Nephron (organoid): ENCODE measurements around the gene CRTAC1.

Experiments used
- H3K27ac Mint-ChIP-seq, 3 experiments: 2 replicates each; pipeline ENCODE4 v1.8.0; 2020; ENCODE audit warnings: mixed read lengths in 3 of 3, mild to moderate bottlenecking in 2 of 3, moderate library complexity in 1 of 3
- H3K27me3 Mint-ChIP-seq: 2 replicates; pipeline ENCODE4 v1.8.0; 2021; ENCODE audit warnings: low read depth, mild to moderate bottlenecking, moderate library complexity, mixed read lengths
- H3K36me3 Mint-ChIP-seq: 2 replicates; pipeline ENCODE4 v1.8.0; 2020; ENCODE audit warnings: low read depth, mixed read lengths
- H3K4me1 Mint-ChIP-seq: 2 replicates; pipeline ENCODE4 v1.8.0; 2020; ENCODE audit warnings: mixed read lengths
- H3K4me3 Mint-ChIP-seq, 3 experiments: 2 replicates each; pipeline ENCODE4 v1.8.0; 2020; ENCODE audit warnings: mild to moderate bottlenecking in 3 of 3, mixed read lengths in 3 of 3, moderate library complexity in 2 of 3
- H3K9me3 Mint-ChIP-seq: 2 replicates; pipeline ENCODE4 v1.8.0; 2020; ENCODE audit warnings: mixed read lengths
- CTCF ChIP-seq, 3 experiments: fragments of 200-600 bp; sonication (generic); IDR thresholded peaks; one replicate each; pipeline ENCODE4 v1.5.0; 2021; ENCODE audit warnings: antibody characterized with exemption in 3 of 3; ENCODE audit not compliant: unreplicated experiment in 3 of 3

The CRTAC1 gene

GRCh38 chr10:97960269-97961056 lies 70.0 kb downstream of the CRTAC1 start:
- TF ChIP-seq CTCF (IDR thresholded peaks at IDR 0.05; ENCODE audit: unreplicated experiment in 3 of 3), result no peak
- H3K9me3 Mint-ChIP-seq, result no peaks in the 10 kb centered on the region
- H3K27me3 Mint-ChIP-seq, result peaks cover 67% of the 10 kb centered on the region
- no peaks in the 10 kb centered on the region for H3K4me1 Mint-ChIP-seq
- no peak overlapping the region for H3K4me3 Mint-ChIP-seq
- no peak overlapping the region for H3K27ac Mint-ChIP-seq
- H3K36me3 Mint-ChIP-seq, result no peaks in the 10 kb centered on the region

- Mint-ChIP-seq H3K27ac (no peak overlapping the region), H3K9me3 (no peaks in the 10 kb centered on the region)
- TF ChIP-seq CTCF (IDR thresholded peaks at IDR 0.05; ENCODE audit: unreplicated experiment in 3 of 3), result no peak
Observed at GRCh38 chr10:97949462-97949861, 81.0 kb downstream of the CRTAC1 start.

GRCh38 chr10:97948822-97949221 lies 81.6 kb downstream of the CRTAC1 start:
- H3K27me3 Mint-ChIP-seq, result peaks cover 25% of the 10 kb centered on the region
- no peaks in the 10 kb centered on the region for H3K4me1 Mint-ChIP-seq
- H3K9me3 Mint-ChIP-seq, result no peaks in the 10 kb centered on the region
- H3K36me3 Mint-ChIP-seq, result no peaks in the 10 kb centered on the region
- no peak overlapping the region for H3K4me3 Mint-ChIP-seq
- TF ChIP-seq CTCF (IDR thresholded peaks at IDR 0.05; ENCODE audit: unreplicated experiment in 3 of 3), result no peak
- no peak overlapping the region for H3K27ac Mint-ChIP-seq

More at GRCh38 chr10:97949462-97949861, 81.0 kb downstream of the CRTAC1 start:
- Mint-ChIP-seq H3K4me3 (no peak overlapping the region), H3K4me1 (no peaks in the 10 kb centered on the region), H3K27me3 (peaks cover 28% of the 10 kb centered on the region), H3K36me3 (no peaks in the 10 kb centered on the region)

- peaks cover 31% of the 10 kb centered on the region for H3K27me3 Mint-ChIP-seq
- H3K4me1 Mint-ChIP-seq, result no peaks in the 10 kb centered on the region
- H3K4me3 Mint-ChIP-seq, result no peak overlapping the region
- no peaks in the 10 kb centered on the region for H3K36me3 Mint-ChIP-seq
- TF ChIP-seq CTCF (IDR thresholded peaks at IDR 0.05; ENCODE audit: unreplicated experiment in 3 of 3), result no peak
- no peak overlapping the region for H3K27ac Mint-ChIP-seq
- H3K9me3 Mint-ChIP-seq, result peaks cover 4% of the 10 kb centered on the region
Observed at GRCh38 chr10:97944772-97945171, 85.6 kb downstream of the CRTAC1 start.

- peaks cover 28% of the 10 kb centered on the region for H3K27me3 Mint-ChIP-seq
- no peaks in the 10 kb centered on the region for H3K36me3 Mint-ChIP-seq
- no peak overlapping the region for H3K4me3 Mint-ChIP-seq
- peaks cover 4% of the 10 kb centered on the region for H3K9me3 Mint-ChIP-seq
- no peak overlapping the region for H3K27ac Mint-ChIP-seq
- no peak for TF ChIP-seq CTCF (IDR thresholded peaks at IDR 0.05; ENCODE audit: unreplicated experiment in 3 of 3)
- H3K4me1 Mint-ChIP-seq, result no peaks in the 10 kb centered on the region
Observed at GRCh38 chr10:97943294-97943693, 87.1 kb downstream of the CRTAC1 start.

- H3K9me3 Mint-ChIP-seq, result peaks cover 4% of the 10 kb centered on the region
- H3K36me3 Mint-ChIP-seq, result no peaks in the 10 kb centered on the region
- no peak for TF ChIP-seq CTCF (IDR thresholded peaks at IDR 0.05; ENCODE audit: unreplicated experiment in 3 of 3)
- H3K27me3 Mint-ChIP-seq, result peaks cover 28% of the 10 kb centered on the region
- no peak overlapping the region for H3K4me3 Mint-ChIP-seq
- no peak overlapping the region for H3K27ac Mint-ChIP-seq
- H3K4me1 Mint-ChIP-seq, result no peaks in the 10 kb centered on the region
Observed at GRCh38 chr10:97940534-97940933, 89.9 kb downstream of the CRTAC1 start.
